Measurements from ENCODE around the gene SAMD4B.
A peak's percentile ranks its signal among the peaks of the same experiment; 100 is the strongest.

DNA sequence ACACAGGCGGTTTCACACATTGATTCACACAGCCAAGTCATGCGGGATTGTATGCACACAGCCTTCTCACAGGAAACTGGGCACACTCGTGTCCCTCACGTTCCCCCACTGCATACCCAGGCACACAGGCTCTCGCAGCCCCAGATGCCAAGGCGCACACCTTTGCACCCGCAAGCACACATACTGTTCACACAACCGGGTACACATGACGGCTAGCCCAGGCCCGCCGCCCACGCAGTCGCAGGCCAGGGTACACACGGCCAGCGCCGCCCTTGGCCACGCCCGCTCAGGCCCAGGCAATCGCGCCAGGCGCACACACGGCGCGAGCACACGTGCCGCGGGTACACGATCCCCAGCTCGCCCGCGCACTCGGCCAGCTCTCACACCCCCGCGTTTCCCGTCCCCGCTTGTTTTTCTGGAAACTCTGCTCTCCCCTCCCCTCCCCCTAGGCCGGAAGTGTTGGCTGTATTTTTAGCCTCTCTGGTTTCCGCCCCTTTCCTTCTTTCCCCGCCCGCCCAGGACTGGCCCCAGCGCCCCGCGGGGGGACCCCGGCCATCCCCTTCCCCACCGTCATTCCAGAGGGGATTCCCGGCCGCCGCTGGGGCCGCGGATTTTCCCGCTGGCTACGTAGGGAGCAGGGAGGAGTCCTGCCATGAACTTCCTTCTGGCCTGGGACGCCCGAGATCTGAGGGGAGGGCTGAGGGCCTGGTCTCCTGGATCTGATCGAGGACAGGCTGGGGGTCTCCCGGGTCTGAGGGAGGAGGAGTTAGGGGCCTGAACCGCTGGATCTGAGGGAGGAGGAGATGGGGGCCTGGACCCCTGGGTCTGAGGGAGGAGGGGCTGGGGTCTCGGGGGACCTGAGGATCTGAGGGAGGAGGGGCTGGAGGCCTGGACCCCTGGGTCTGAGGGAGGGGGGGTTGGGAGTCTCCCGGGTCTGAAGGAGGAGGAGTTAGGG, 60.4 kb downstream of the SAMD4B start:
- TF ChIP-seq POLR2A (IDR thresholded peaks at IDR 0.05), result peak; percentile 46
- no peak for TF ChIP-seq CTCF (IDR thresholded peaks at IDR 0.05)
- TF ChIP-seq EP300 (IDR thresholded peaks at IDR 0.05), result peak; percentile 94
